HG02610 (cell line): Measurements from ENCODE around the gene HEXD.
"Not testable (repeated sequence)": the region's sequence is repeated elsewhere in the genome, so short reads cannot be mapped to it uniquely, and the experiment has no call there.

Experiments used
- ATAC-seq: cut with Tn5 transposase; IDR thresholded peaks from one replicate; pipeline ENCODE4 v1.9.1; 2021; ENCODE audit warnings: mild to moderate bottlenecking, moderate library complexity; ENCODE audit not compliant: unreplicated experiment

Gene HEXD

DNA sequence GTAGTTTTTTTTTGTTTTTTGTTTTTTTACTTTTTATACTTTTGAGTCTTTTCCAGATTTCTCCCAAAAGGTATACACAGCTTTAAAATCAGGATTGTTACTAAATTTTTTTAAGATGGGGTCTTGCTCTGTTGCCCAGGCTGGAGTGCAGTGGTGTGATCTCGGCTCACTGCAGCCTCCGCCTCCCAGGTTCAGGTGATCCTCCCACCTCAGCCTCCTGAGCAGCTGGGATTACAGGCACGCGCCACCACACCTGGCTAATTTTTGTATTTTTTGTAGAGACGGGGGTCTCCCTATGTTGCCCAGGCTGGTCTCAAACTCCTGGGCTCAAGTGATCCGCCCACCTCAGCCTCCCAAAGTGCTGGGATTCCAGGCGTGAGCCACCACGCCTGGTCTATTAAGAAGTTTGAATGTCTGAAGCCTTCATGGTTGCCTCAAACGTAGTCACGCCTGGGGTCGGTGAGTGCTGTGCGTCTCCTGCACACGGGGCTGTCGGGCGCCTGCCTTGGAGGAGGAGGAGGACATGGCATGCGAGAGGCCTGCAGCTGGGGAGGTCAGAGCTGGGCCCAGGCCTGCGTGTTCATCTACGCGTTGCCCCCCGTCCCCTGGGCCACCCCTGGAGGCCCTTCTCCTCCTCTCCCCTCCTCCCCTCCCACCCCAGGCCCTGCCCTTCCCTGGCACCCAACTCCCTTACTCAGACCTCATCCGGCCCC is 35.8 kb upstream of the HEXD start:
- not testable (repeated sequence) for ATAC-seq

DNA sequence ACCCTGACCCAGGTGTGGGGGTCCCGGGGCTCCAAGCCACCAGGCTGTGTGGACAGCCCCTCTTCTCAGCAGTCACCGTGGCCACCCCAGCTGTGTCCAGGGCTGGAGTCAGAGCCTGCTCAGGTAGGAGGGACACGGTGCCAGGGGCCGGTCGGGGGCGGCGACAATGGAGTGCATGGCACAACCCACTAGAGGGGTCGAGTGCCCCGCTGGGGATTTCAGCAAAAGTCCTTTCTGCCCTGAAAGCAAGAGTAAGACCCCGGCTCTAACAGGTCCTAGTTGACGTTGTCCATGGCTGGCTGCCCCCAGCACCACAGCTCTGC is 35.3 kb upstream of the HEXD start:
- no peak for ATAC-seq

- ATAC-seq: no peak
These were observed 34.7 kb upstream of the HEXD start for GRCh38 chr17:82383411-82383810.

GRCh38 chr17:82384051-82384729 is 34.0 kb upstream of the HEXD start:
- ATAC-seq: no peak

DNA sequence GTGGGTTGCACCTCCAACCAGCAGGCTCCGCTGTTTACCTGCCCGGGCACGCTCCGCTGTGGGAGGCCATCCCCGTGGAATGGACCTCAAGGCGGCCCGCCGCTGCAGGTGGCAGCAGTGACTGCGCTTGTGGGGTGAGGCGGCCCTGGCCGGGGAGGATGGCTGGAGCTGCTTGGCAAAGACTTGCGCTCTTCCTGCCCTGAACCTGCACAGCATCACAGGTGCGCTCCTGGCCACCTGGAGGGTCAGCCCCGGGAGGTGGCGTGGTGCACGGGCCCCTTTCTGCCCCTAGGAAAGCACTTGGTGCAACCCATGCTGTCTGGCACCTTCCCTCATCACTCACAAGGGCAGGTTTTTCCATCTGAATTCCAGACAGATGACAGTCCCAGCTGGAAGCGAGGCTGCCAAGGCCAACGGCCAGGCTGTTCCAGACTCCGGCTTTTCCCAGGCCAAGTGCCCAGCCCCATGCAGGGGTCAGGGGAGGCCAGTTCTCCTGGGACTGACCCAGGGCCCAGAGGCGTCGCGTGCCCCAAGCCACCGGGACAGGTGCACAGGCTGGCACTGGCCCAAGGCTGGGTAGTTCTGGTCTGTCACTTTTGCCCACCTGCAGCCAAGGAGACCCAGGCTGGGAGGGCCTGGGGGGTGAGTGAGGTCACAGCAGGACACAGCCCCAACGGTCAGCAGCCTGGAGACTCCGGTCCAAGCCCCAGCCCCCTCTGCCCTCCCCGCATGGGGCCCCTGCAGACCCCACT is 33.2 kb upstream of the HEXD start:
- no peak for ATAC-seq

GRCh38 chr17:82385559-82386254 is 32.4 kb upstream of the HEXD start:
- ATAC-seq: no peak

- no peak for ATAC-seq
These were observed 31.8 kb upstream of the HEXD start for GRCh38 chr17:82386255-82386831.

GRCh38 chr17:82386881-82387704 is 31.1 kb upstream of the HEXD start:
- ATAC-seq: no peak

DNA sequence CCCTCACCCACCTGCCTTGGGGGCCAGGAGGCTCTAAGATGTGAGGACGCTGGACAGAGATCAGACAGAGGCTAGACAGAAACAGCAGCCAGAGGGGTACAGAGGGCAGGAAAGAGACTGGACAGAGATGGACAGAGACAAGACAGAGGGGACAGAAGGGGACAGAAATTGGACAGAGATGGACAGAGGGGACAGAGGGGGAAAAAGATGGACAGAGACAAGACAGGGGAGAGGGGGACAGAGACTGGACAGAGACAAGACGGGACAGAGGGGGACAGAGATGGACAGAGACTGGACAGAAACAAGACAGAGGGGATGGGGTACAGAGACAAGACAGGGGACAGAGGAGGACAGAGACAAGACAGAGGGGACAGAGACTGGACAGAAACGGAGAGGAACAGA is 30.4 kb upstream of the HEXD start:
- no peak for ATAC-seq

DNA sequence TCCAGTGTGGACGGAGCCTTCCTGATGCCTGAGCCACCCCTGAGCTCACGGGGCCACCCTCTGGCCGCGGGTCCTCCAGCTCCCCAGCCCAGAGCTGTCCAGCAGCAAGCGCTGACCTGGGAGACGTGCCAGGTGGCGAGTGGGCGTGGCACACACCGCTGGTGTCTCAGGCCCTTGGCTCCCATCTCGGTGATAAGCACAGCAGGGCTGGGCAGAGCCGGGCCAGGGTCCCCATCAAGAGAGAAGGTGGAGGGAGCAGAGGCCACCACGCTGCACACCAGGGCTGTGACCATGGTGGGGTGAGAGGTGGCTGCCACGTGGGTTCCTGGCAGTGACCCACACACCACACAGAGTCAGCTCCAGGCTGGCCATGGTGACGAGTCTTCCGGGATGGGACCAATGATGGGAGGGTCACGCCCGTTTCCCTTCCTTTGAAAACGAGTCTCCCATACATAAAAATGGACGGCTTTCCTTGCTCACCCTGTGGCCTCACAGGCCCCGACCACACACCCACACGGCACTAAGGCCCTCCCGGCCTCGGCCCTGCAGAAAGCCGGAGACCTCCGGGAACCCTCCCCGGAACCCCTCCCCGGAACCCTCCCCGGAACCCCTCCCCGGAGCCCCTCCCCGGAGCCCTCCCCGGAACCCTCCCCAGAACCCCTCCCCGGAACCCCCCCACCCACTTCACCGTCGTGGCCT is 29.8 kb upstream of the HEXD start:
- no peak for ATAC-seq

GRCh38 chr17:82388922-82389283 is 29.2 kb upstream of the HEXD start:
- ATAC-seq: no peak

GRCh38 chr17:82389379-82389778 is 28.8 kb upstream of the HEXD start:
- no peak for ATAC-seq

DNA sequence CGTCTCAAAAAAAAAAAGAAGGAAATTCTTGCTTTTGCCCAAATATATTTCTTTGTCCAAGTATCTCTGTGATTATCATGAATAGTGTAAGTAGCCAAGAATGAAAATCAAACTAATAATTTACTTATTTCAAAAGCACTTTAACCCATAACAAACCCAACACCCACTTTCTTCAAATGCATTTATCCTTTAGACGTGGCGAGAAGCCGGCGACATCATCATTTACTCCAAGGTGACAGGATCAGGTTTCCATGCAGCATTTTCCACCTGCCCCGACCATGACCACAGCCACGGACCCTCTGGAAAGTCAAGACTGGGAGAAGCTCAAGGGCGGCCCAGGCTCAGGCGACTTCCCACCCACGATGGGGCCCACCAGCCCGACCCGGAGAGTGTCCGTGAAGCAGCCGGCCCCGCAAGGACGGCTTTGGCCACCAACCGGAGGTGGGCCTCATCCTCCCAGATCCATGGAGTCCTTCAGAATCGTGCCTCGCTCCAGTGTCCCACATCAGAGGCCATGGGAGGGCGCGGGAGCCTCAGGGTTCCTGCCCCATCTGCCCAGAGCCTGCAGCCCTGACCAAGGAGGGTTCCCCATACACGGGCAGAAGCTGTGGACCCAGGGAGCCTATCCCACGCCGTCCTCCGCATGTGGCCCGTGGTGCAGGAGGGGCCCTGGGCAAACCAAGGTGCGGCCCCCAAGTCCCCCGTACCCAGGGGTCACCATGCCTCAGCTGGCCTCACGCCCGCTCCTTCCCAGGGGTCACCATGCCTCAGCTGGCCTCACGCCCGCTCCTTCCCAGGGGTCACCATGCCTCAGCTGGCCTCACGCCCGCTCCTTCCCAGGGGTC is 27.9 kb upstream of the HEXD start:
- no peak for ATAC-seq

GRCh38 chr17:82390860-82391435 is 27.2 kb upstream of the HEXD start:
- ATAC-seq: no peak

- no peak for ATAC-seq
These were observed 26.6 kb upstream of the HEXD start for GRCh38 chr17:82391496-82392066.

DNA sequence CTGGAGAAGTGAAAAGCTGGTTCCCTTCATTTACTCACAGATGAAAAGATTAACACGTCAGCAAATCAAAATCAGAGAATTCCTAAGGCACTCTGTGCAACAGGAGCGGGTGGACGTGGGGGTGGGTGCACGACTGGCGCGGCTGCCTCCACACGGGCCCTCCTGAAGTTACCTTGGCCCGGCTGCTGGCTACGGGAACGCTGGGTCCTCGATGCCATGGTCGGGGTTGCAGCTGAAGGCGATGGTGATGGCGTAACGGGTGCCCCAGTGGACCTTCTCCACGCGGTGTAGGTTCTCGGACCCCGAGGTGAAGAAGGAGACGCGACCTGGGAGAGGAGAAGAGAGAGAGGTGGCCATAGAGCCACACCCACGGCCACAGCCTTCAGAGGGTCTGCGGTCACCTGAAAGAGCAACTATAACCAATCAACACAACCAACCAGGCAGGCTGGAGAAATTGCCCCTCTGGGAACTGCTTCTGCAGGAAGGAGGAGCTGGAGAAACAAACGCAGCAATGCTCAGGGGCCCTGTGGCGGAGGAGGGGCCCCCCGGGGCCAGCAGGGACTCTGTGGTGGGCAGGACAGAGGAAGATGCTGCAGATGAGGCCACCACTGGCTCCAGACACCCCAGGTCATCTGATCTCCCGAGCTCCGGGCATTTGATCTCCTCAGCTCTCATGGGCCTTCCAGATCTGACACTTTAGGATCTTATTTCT is 25.8 kb upstream of the HEXD start:
- ATAC-seq: no peak

DNA sequence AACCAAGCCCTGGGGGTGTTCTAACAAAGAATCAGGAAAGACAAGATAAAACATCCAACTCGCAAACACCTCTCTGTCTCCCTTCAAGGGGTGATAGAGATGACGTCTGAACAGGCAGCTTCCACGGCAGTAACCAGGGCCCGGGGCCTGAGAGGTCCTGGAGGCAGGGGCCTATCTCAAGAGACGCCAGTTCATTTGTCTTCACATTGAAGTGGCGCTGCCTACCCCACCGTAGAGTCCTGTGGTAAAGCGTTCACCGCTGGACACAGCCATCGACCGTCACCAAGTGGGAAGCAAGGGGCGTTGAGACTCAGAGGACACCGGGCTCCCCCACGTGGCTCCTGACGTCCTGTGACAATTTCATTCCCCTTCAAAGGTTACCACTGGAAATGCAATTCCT is 25.2 kb upstream of the HEXD start:
- no peak for ATAC-seq

DNA sequence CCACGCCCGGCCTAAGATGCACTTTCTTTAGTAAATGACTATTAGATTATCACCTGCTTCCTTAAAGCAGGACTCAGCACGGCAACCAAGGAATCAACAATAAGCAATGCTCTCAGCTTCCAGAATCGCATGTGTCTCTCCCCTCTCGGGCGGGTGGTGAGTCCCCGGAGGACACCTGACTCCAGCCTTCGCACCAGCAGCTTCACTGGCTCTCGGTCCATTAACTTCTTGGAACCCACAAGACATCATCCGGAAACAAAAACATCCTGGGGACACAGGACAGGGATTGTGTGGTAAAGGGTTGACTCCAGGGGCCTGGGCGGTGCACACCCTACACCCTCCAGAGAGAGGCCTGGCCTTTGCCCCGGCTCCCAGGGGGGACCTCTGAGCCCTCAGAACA is 23.9 kb upstream of the HEXD start:
- no peak for ATAC-seq
